Aorta (tissue), 5 donors: ENCODE data around the gene KCNG4. TPM values are rescaled to one million over a fixed set of nuclear protein-coding genes. Genes with fewer than 3 reads are reported as not detected.

ENCODE experiments used
- ATAC-seq: fragments of 200-7000 bp; cut with Tn5 transposase; one replicate; pipeline ENCODE4 v1.9.1; 2022; ENCODE audit warnings: moderate library complexity; ENCODE audit not compliant: low FRiP score
- DNase-seq, 2 donors: peaks; one replicate each; pipeline ENCODE4 v3.0.0-alpha.2; 2020
- H3K27ac ChIP-seq, 2 donors: one replicate each; pipeline ENCODE4 v1.5.1; 2013; ENCODE audit warnings: low read length in 2 of 2, mild to moderate bottlenecking in 2 of 2, moderate library complexity in 2 of 2, control low read depth in 1 of 2, inconsistent platforms in 1 of 2, low read depth in 1 of 2
- H3K27me3 ChIP-seq, 2 donors: one replicate each; pipeline ENCODE4 v1.6.1; 2013; ENCODE audit warnings: control low read depth in 1 of 2, low read length in 1 of 2, mild to moderate bottlenecking in 1 of 2, moderate library complexity in 1 of 2; ENCODE audit not compliant: insufficient read depth in 2 of 2, control insufficient read depth in 1 of 2
- H3K36me3 ChIP-seq, 2 donors: one replicate each; pipeline ENCODE4 v1.6.1; 2013; ENCODE audit warnings: control low read depth in 1 of 2, low read length in 1 of 2, mild to moderate bottlenecking in 1 of 2; ENCODE audit not compliant: insufficient read depth in 2 of 2, control insufficient read depth in 1 of 2
- H3K4me1 ChIP-seq, 2 donors: one replicate each; pipeline ENCODE4 v1.6.1; 2013; ENCODE audit warnings: low read length in 2 of 2, control low read depth in 1 of 2, mild to moderate bottlenecking in 1 of 2, moderate library complexity in 1 of 2; ENCODE audit not compliant: insufficient read depth in 2 of 2, control insufficient read depth in 1 of 2
- H3K4me3 ChIP-seq, 2 donors: one replicate each; pipeline ENCODE4 v1.5.1; 2013; ENCODE audit warnings: low read length in 2 of 2, control low read depth in 1 of 2, mild to moderate bottlenecking in 1 of 2
- H3K9me3 ChIP-seq: one replicate; pipeline ENCODE4 v1.6.1; 2013; ENCODE audit warnings: mild to moderate bottlenecking, low read length; ENCODE audit not compliant: control insufficient read depth
- WGBS, 2 donors: extraction: QIAGEN DNeasy Blood & Tissue Kit; methylation state at CpG; one replicate each; pipeline ENCODE4 v1.1.7; 2013; 5-methylcytosine and 5-hydroxymethylcytosine counted together
- intact Hi-C, 2 donors: fragments of 100-400 bp; cut with DNase I; formaldehyde crosslinking; loops; one replicate each; pipeline versions ENCODE4 v1.14.2 to v1.15.0; 2022
- polyA plus RNA-seq, 2 donors: library from polyadenylated mRNA; stranded (reverse); fragments of 200-250 nt; gene quantifications; one replicate each; pipeline ENCODE4 v1.2.3, GENCODE V29; 2013
- total RNA-seq, 2 donors: library from RNA; stranded (reverse); fragmentation: NEBNext Ultra II Directional; extraction: Animal tissue kit (Norgen Biotek cat#: 25700); gene quantifications; one replicate each; pipeline ENCODE4 v1.2.1, GENCODE V29; 2021
- donor health status: healthy with polysubstance abuse.
- donor health status: Bipolar disorder and iron deficiency.
- donor health status: DM: no; HTN: no; CAD: no.
- donor health status: DM: no; HTN: no; CAD: no.
- donor health status: DM: yes; HTN: yes; CAD: no.

The KCNG4 gene
- total and polyA plus RNA-seq, 4 donors, result 0.03 to 0.13 TPM; not detected in 2

DNA sequence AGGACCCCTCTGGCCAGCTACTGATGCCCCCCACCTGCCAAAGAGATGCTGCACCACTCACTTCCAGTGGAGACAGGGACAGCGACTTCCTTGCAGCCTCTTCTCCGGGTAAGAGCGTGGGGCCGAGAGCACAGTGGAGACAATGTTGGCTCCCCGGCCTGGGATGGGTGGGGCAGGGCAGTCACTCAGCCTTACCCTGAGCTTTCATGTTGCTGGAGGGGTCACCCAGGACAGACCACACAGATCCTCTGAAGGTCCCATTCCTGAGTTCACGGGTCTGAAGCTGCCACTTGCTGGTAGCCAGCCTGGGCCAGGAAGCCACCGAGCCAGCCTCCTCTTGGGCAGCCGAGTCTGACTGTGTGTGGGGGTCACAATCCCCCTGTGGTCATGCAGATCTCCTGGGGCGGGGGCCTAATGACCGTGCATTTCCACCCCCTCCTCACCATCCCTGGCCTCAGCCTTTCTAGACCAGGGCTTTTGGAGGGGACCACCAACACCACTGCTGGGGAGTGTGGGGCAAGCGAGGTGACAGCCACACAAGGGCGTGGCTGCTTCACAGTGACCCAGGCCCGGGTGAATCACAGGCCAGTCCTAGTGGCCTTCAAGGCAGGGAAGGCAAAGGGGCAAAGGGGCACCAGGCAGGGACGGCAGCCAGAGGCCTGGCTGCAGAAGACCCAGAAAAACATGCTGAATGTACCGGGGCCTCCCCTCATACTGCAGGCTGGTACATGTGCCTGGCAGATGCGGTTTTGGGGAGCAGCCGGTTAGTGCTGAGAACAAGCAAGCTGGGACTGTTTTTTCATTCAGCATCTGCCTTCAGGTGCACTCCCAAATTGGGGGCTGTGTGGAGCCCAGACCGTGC lies 63.4 kb downstream of the KCNG4 start:
- ATAC-seq, result no peak
- no peak overlapping the region for H3K4me3 ChIP-seq

DNA sequence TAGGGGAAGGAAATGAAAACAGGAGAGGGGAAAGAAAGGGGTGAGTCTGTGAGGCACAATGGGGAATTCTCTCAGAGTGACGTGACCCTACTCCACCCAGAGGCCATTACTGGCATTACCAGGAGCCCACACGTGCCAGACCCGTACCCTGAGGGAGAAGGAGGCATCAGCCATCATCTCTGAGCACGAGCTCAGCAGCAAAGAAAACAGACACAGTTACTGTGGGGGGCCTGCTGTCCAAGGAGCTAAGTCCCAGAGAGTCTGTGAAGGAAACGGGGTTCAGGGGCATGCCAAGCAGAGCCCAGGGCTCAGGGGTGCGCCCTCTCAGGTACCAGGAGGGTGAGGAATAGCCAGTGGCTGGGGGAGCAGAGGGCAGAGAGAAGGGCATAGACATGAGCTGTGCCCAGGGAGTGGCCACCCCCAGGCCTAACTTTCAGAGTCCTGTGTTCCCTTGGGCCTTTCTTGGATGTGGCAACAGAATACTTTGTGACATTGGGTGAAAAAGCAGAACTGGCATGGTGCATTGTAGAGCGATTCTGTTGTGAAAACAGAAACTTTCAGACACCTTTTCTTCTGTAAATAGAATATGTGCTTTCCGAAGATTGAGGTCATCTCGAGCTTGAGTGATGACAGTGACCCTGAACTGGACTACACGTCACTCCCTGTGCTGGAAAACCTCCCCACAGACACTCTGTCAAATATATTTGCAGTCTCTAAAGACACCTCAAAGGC lies 64.3 kb downstream of the KCNG4 start:
- no peak overlapping the region for H3K27ac ChIP-seq
- H3K36me3 ChIP-seq, result no peaks in the 10 kb centered on the region
- intact Hi-C loops, result no loop called here
- DNase-seq (no peak), ATAC-seq (peak; percentile 63)
- H3K4me3 ChIP-seq, result no peak overlapping the region
- no peaks in the 10 kb centered on the region for H3K27me3 ChIP-seq
- 38 to 51% methylated on average over 10 of the region's 10 CpGs for WGBS, 2 donors
- H3K4me1 ChIP-seq, result no peaks in the 10 kb centered on the region
- H3K9me3 ChIP-seq, result no peaks in the 10 kb centered on the region

More for the DNA sequence above, 63.4 kb downstream of the KCNG4 start:
- WGBS, 2 donors, result 73 to 76% methylated on average over 18 of the region's 18 CpGs
- Histone ChIP-seq H3K27ac (peak overlapping the region in 1 of 2 donors; percentile 43), H3K27me3 (no peaks in the 10 kb centered on the region), H3K36me3 (peaks cover 0 to 5% of the 10 kb centered on the region in 2 donors), H3K9me3 (no peaks in the 10 kb centered on the region), H3K4me1 (no peaks in the 10 kb centered on the region)
- intact Hi-C loops, result no loop called here
- DNase-seq, result no peak

GRCh38 chr16:84174396-84174795 lies 65.4 kb downstream of the KCNG4 start:
- H3K36me3 ChIP-seq, result no peaks in the 10 kb centered on the region
- ATAC-seq, result no peak
- DNase-seq, result no peak
- no peak overlapping the region for H3K4me3 ChIP-seq
- no peak overlapping the region for H3K27ac ChIP-seq
- WGBS, 2 donors, result 79 to 85% methylated on average over 11 of the region's 11 CpGs
- H3K9me3 ChIP-seq, result no peaks in the 10 kb centered on the region
- H3K4me1 ChIP-seq, result no peaks in the 10 kb centered on the region
- intact Hi-C loops, result no loop called here
- H3K27me3 ChIP-seq, result no peaks in the 10 kb centered on the region

GRCh38 chr16:84169765-84170310 lies 70.0 kb downstream of the KCNG4 start:
- Histone ChIP-seq H3K4me1 (no peaks in the 10 kb centered on the region), H3K27me3 (peaks cover 0 to 2% of the 10 kb centered on the region in 2 donors), H3K36me3 (no peaks in the 10 kb centered on the region), H3K9me3 (no peaks in the 10 kb centered on the region), H3K27ac (no peak overlapping the region), H3K4me3 (no peak overlapping the region)
- intact Hi-C loops, result no loop called here
- no peak for DNase-seq
- whole genome bisulfite sequencing, 2 donors, result 69 to 75% methylated on average over 11 of the region's 11 CpGs
- no peak for ATAC-seq

Other genes with a start within 250 kb of the KCNG4 start
- gene SLC38A8, start 197.2 kb downstream of the KCNG4 start, total RNA-seq, result not detected
- not detected for gene SLC38A8, start 197.2 kb downstream of the KCNG4 start, polyA plus RNA-seq
- 100 to 1,000 TPM in 1 of 2 donors, 10 to 100 TPM in 1; 75.0 to 108 TPM for gene MBTPS1, start 123.1 kb downstream of the KCNG4 start, total RNA-seq
- gene MBTPS1, start 123.1 kb downstream of the KCNG4 start, polyA plus RNA-seq, result 10 to 100 TPM; 28.9 to 68.3 TPM
- gene HSDL1, start 94.8 kb downstream of the KCNG4 start, total RNA-seq, result 10 to 100 TPM; 14.6 to 20.5 TPM
- 10 to 100 TPM; 11.4 to 19.0 TPM for gene HSDL1, start 94.8 kb downstream of the KCNG4 start, polyA plus RNA-seq
- gene DNAAF1, start 94.7 kb downstream of the KCNG4 start, total RNA-seq, result under 1 TPM; 0.19 to 0.48 TPM
- 1 to 10 TPM in 1 of 2 donors, not detected in 1; 1.4 TPM for gene DNAAF1, start 94.7 kb downstream of the KCNG4 start, polyA plus RNA-seq
- 10 to 100 TPM; 46.6 to 50.9 TPM for gene TAF1C, start 53.0 kb downstream of the KCNG4 start, total RNA-seq
- 10 to 100 TPM in 1 of 2 donors, 1 to 10 TPM in 1; 8.4 to 80.9 TPM for gene TAF1C, start 53.0 kb downstream of the KCNG4 start, polyA plus RNA-seq
- gene ADAD2, start 48.9 kb downstream of the KCNG4 start, total RNA-seq, result under 1 TPM in 1 of 2 donors, not detected in 1; 0.33 TPM
- gene ADAD2, start 48.9 kb downstream of the KCNG4 start, polyA plus RNA-seq, result 1 to 10 TPM in 1 of 2 donors, not detected in 1; 1.0 TPM
- 10 to 100 TPM; 11.8 to 33.5 TPM for gene WFDC1, start 54.9 kb upstream of the KCNG4 start, total RNA-seq
- gene WFDC1, start 54.9 kb upstream of the KCNG4 start, polyA plus RNA-seq, result 10 to 100 TPM; 23.0 to 72.2 TPM
- gene ATP2C2, start 128.5 kb upstream of the KCNG4 start, total RNA-seq, result under 1 TPM in 1 of 2 donors, not detected in 1; 0.49 TPM
- gene ATP2C2, start 128.5 kb upstream of the KCNG4 start, polyA plus RNA-seq, result 1 to 10 TPM in 1 of 2 donors, not detected in 1; 4.3 TPM